Urinary bladder (tissue), 4 donors: ENCODE data around the gene TNRC6C. TPM values are rescaled to one million over a fixed set of nuclear protein-coding genes. Genes with fewer than 3 reads are reported as not detected.

Experiments used
- DNase-seq: peaks from one replicate; pipeline ENCODE4 v3.0.0-alpha.2; 2015; ENCODE audit errors: extremely low spot score
- H3K27ac ChIP-seq: one replicate; pipeline ENCODE4 v1.5.1; 2013; ENCODE audit warnings: low read depth, mild to moderate bottlenecking, moderate library complexity
- H3K36me3 ChIP-seq: one replicate; pipeline ENCODE4 v1.6.1; 2013; ENCODE audit warnings: mild to moderate bottlenecking, moderate library complexity; ENCODE audit not compliant: insufficient read depth
- H3K4me1 ChIP-seq: one replicate; pipeline ENCODE4 v1.6.1; 2013; ENCODE audit warnings: mild to moderate bottlenecking, moderate library complexity; ENCODE audit not compliant: insufficient read depth
- H3K4me3 ChIP-seq: one replicate; pipeline ENCODE4 v1.5.1; 2013; ENCODE audit warnings: low read depth, low read length
- WGBS: extraction: QIAGEN DNeasy Blood & Tissue Kit; methylation state at CpG from one replicate; pipeline ENCODE4 v1.1.7; 2013; 5-methylcytosine and 5-hydroxymethylcytosine counted together
- polyA plus RNA-seq: library from polyadenylated mRNA; stranded (reverse); fragments of 200-250 nt; gene quantifications from one replicate; pipeline ENCODE4 v1.2.3, GENCODE V29; 2013
- total RNA-seq: library from RNA; depleted of rRNA; stranded (reverse); fragments of >200 nt; gene quantifications from one replicate; pipeline ENCODE4 v1.2.3, GENCODE V29; 2014
- donor health status: healthy with polysubstance abuse.
- donor health status: healthy.

Gene TNRC6C
- total and polyA plus RNA-seq, 2 donors: 7.1 to 17.8 TPM

- H3K4me1 ChIP-seq: no peaks in the 10 kb centered on the region
- no peak overlapping the region for H3K27ac ChIP-seq
- no peak overlapping the region for H3K4me3 ChIP-seq
- 53% methylated on average over 5 of the region's 5 CpGs for WGBS
- H3K36me3 ChIP-seq: no peaks in the 10 kb centered on the region
- DNase-seq: no peak
Observed at GRCh38 chr17:77943971-77944370, 14.5 kb upstream of the TNRC6C start.

GRCh38 chr17:77944390-77945222, 13.9 kb upstream of the TNRC6C start:
- no peaks in the 10 kb centered on the region for H3K4me1 ChIP-seq
- no peak for DNase-seq
- H3K4me3 ChIP-seq: no peak overlapping the region
- 74% methylated on average over 12 of the region's 12 CpGs for WGBS
- no peak overlapping the region for H3K27ac ChIP-seq
- no peaks in the 10 kb centered on the region for H3K36me3 ChIP-seq

- Histone ChIP-seq H3K4me3 (no peak overlapping the region), H3K4me1 (no peaks in the 10 kb centered on the region), H3K27ac (no peak overlapping the region), H3K36me3 (no peaks in the 10 kb centered on the region)
- DNase-seq: no peak
- 94% methylated on average over 6 of the region's 6 CpGs for WGBS
Observed at GRCh38 chr17:77946900-77947645, 11.4 kb upstream of the TNRC6C start.

DNA sequence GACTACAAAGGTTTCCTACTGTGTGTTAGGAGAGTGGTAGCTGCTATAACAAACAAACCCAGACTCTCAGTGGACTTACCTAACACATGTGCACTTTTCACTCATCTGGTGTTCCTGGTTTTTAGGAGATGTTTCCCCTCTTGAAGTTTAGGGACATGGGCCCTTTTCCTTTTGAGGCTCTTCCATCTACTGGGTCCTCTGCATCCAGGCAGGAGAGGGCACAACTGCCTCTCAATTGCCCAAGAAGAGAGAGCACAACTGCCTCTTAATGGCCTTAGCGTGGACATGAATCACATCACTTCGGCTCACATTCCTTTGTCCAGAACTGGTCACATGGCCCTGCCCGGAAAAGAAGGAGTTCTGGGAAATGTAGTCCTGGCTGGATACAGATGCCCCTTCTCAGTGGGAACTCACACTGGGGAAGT, 9.8 kb upstream of the TNRC6C start:
- no peaks in the 10 kb centered on the region for H3K36me3 ChIP-seq
- no peaks in the 10 kb centered on the region for H3K4me1 ChIP-seq
- H3K4me3 ChIP-seq: no peak overlapping the region
- no peak overlapping the region for H3K27ac ChIP-seq
- no peak for DNase-seq
- WGBS: 13% methylated on average over 3 of the region's 3 CpGs

GRCh38 chr17:77951123-77951522, 7.4 kb upstream of the TNRC6C start:
- Histone ChIP-seq H3K36me3 (no peaks in the 10 kb centered on the region), H3K4me1 (no peaks in the 10 kb centered on the region), H3K27ac (no peak overlapping the region), H3K4me3 (no peak overlapping the region)
- 53% methylated on average over 5 of the region's 5 CpGs for WGBS
- no peak for DNase-seq

GRCh38 chr17:77952368-77952767, 6.1 kb upstream of the TNRC6C start:
- Histone ChIP-seq H3K4me1 (no peaks in the 10 kb centered on the region), H3K4me3 (no peak overlapping the region), H3K27ac (no peak overlapping the region), H3K36me3 (no peaks in the 10 kb centered on the region)
- WGBS: 86% methylated on average over 5 of the region's 5 CpGs
- DNase-seq: no peak

DNA sequence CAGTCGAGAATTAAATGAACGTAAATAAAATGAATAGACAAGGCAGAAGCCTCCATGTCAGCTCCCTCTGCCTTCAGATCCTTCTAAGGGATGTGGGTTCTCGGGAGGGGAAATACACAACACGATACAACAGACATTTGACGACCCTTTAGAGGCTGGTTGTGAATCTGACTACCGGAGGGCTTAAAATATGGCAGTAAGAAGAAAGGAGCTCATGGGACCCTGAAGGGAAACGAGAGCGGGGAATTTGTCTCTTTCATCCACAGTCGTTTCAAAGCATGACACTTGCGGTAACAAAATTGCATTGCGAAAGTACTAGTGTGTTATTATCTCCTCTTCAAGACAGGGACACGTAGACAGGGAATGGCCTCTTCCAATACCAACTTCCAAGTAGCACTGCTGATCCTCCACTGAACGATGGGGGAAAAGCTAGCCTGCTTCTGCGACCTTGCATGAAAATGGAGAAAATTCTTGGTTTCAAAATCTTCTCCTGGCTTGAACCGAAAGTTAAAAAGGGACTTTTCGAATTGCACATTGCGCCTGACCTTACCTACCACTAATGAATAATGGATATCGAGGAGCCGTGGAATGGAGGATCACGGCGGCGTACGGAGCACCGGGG, 1.2 kb upstream of the TNRC6C start:
- Histone ChIP-seq H3K27ac (peak overlapping the region; percentile 61), H3K36me3 (no peaks in the 10 kb centered on the region), H3K4me3 (peak overlapping the region; percentile 60), H3K4me1 (peaks cover 2% of the 10 kb centered on the region)
- WGBS: 21% methylated on average over 24 of the region's 24 CpGs
- DNase-seq: peak; percentile 7

- Histone ChIP-seq H3K4me3 (peak overlapping the region; percentile 99), H3K4me1 (peaks cover 2% of the 10 kb centered on the region), H3K36me3 (no peaks in the 10 kb centered on the region), H3K27ac (peak overlapping the region; percentile 95)
- under 1% methylated on average over 77 of the region's 79 CpGs for WGBS
- DNase-seq: no peak
Observed at GRCh38 chr17:77958716-77959125, 218 bp downstream of the TNRC6C start.

DNA sequence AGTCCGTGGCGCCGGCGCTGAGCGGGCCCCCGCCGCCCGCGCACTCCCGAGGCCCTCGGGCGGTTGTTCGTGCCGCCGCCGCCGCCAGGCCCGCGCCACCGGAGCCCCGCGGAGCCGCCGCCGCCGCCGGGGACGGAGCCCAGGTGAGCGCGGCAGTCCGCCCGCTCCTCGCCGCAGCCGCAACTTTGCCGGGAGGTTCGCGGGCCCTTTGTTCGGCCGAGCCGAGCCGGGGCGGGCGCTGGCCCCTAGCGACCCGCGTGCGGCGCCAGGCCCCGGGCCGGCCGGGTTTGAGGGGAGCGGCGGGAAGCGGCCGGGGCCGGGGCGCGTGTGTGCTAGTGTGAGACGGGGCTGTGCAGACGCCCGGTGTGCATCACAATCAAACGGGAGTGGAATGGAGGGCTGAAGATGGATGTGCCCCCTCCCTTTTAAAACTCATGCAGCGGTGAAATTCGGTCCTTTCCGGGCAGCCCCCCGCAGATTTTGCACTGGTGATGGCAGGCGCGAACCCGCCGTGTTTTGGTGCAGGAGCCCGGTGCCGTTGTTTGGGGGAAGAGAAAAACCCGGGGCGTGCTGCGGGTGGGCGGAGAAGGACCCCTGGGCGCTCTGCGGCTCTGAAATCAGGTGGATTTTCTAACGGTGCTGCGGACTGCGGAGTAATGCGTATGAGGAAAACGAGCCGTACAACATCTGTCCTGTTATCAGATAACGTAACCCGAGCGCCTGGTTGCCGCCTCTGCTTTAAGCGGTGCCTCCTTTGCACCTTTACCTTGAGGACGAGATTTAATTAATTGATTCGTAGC, 823 bp downstream of the TNRC6C start:
- no peak for DNase-seq
- Histone ChIP-seq H3K4me1 (peaks cover 2% of the 10 kb centered on the region), H3K36me3 (no peaks in the 10 kb centered on the region), H3K27ac (peak overlapping the region; percentile 71), H3K4me3 (peak overlapping the region; percentile 99)
- under 1% methylated on average over 92 of the region's 92 CpGs for WGBS

DNA sequence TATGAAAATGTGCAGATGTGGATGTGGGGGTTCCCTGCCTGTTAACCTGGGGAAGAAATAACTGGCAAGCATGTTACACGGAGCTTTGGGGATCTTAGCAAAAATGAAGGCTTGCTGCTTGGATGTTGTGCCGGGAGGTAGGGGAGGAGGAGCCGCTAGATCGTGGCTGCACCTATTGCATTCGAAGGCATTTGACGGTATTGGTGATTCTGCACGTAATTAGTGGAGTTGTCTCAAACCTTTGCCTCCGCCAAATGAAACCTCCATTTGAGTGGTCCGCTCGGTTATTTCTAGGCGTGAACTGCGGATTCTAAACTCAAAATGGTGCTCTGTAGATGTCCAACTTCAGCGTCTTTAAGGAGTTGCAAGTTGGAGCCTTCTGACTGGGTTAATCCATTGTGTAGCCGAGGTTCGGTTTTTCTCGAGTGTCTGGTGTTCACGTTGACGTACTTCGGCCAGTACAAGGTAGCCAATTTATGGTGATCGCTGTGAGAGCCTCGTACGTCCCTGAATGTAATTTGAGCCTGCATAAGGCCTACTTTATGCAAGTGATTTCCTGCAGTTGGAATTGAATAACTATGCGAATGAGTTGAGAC, 1.5 kb downstream of the TNRC6C start:
- Histone ChIP-seq H3K4me3 (peak overlapping the region; percentile 99), H3K4me1 (peaks cover 4% of the 10 kb centered on the region), H3K36me3 (no peaks in the 10 kb centered on the region), H3K27ac (no peak overlapping the region)
- 30% methylated on average over 23 of the region's 23 CpGs for WGBS
- peak; percentile 15 for DNase-seq

DNA sequence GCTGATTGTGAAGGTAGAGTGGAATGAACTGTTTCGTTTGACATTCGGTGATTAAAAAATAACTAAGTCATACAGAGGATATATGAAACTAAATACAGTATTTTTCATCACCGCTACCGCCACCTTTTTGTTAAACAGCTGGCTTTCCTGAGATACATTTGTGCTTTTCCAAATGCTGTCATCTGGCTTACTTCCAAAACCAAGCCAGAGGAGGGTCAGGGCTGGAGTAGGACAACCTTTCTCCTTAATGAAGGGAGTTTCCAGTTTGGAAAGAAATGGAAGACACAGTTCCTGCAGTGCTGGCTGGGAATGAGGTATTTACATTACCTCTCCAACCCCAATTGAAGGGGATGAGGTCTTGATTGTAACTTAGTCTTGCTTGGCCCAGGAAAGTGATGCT, 3.2 kb downstream of the TNRC6C start:
- no peak for DNase-seq
- H3K4me3 ChIP-seq: no peak overlapping the region
- 85% methylated on average over 4 of the region's 4 CpGs for WGBS
- peaks cover 4% of the 10 kb centered on the region for H3K4me1 ChIP-seq
- no peak overlapping the region for H3K27ac ChIP-seq
- no peaks in the 10 kb centered on the region for H3K36me3 ChIP-seq

GRCh38 chr17:77962348-77962747, 3.8 kb downstream of the TNRC6C start:
- no peak for DNase-seq
- H3K27ac ChIP-seq: no peak overlapping the region

GRCh38 chr17:77963441-77963840, 4.9 kb downstream of the TNRC6C start:
- 30% methylated on average over 2 of the region's 2 CpGs for WGBS
- no peak overlapping the region for H3K27ac ChIP-seq
- H3K36me3 ChIP-seq: no peaks in the 10 kb centered on the region
- H3K4me1 ChIP-seq: peaks cover 4% of the 10 kb centered on the region
- DNase-seq: peak; percentile 70
- no peak overlapping the region for H3K4me3 ChIP-seq

More at GRCh38 chr17:77962348-77962747, 3.8 kb downstream of the TNRC6C start:
- H3K4me1 ChIP-seq: peaks cover 4% of the 10 kb centered on the region
- H3K36me3 ChIP-seq: no peaks in the 10 kb centered on the region
- WGBS: 77% methylated on average over 6 of the region's 6 CpGs
- H3K4me3 ChIP-seq: no peak overlapping the region
